Mucosa of stomach (tissue), 1 donor: ENCODE results near the gene SERPINA1.

Experiments
- H3K27me3 ChIP-seq: one replicate; pipeline ENCODE4 v1.7.0; 2013; ENCODE audit warnings: mild to moderate bottlenecking, low read length; ENCODE audit not compliant: control insufficient read depth, insufficient read depth
- H3K36me3 ChIP-seq: one replicate; pipeline ENCODE4 v1.7.0; 2013; ENCODE audit warnings: low read length; ENCODE audit not compliant: control insufficient read depth, insufficient read depth
- H3K4me1 ChIP-seq: one replicate; pipeline ENCODE4 v1.7.0; 2013; ENCODE audit warnings: mild to moderate bottlenecking, low read length; ENCODE audit not compliant: control insufficient read depth, insufficient read depth
- H3K4me3 ChIP-seq: one replicate; pipeline ENCODE4 v1.7.0; 2013; ENCODE audit warnings: low read length
- H3K9ac ChIP-seq: one replicate; pipeline ENCODE4 v1.7.0; 2013; ENCODE audit warnings: mild to moderate bottlenecking, low read length, moderate library complexity
- H3K9me3 ChIP-seq: one replicate; pipeline ENCODE4 v1.7.0; 2013; ENCODE audit warnings: mild to moderate bottlenecking, low read length, moderate library complexity; ENCODE audit not compliant: control insufficient read depth
- donor health status: Pancreatic carcinoma.

Gene SERPINA1

DNA sequence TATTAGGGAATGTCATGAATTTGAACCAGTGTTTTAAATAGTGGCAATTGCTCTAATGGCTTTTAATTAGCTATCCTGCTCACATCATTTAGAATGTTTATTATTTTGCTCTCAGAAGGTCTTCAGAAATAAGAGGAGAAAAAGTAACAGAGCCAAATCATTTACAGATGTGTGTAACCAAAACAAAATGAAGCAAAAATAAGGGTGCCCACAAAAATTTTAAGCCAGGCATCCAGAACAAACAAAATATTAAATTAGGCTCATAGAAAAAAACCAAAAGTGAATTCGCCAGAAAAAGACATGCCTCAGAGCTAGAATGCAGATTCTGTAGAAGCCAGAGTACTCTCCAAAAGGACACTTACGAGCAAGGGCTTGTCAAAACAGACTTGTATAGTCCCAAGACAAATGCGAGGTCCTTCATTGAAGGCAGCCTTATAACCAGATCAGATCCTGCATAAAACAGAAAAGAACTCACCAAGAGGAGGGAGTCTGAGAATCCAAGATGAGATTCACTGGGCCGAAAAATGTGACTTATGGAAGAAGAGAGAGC lies 20.2 kb upstream of the SERPINA1 start:
- no peaks in the 10 kb centered on the region for H3K9me3 ChIP-seq
- H3K4me3 ChIP-seq = no peak overlapping the region
- H3K4me1 ChIP-seq = no peaks in the 10 kb centered on the region
- H3K36me3 ChIP-seq = no peaks in the 10 kb centered on the region
- no peak overlapping the region for H3K9ac ChIP-seq
- H3K27me3 ChIP-seq = no peaks in the 10 kb centered on the region

GRCh38 chr14:94407906-94408305 lies 19.5 kb upstream of the SERPINA1 start:
- H3K27me3 ChIP-seq = no peaks in the 10 kb centered on the region
- no peaks in the 10 kb centered on the region for H3K9me3 ChIP-seq
- H3K4me3 ChIP-seq = no peak overlapping the region
- no peaks in the 10 kb centered on the region for H3K4me1 ChIP-seq
- no peaks in the 10 kb centered on the region for H3K36me3 ChIP-seq
- H3K9ac ChIP-seq = no peak overlapping the region

DNA sequence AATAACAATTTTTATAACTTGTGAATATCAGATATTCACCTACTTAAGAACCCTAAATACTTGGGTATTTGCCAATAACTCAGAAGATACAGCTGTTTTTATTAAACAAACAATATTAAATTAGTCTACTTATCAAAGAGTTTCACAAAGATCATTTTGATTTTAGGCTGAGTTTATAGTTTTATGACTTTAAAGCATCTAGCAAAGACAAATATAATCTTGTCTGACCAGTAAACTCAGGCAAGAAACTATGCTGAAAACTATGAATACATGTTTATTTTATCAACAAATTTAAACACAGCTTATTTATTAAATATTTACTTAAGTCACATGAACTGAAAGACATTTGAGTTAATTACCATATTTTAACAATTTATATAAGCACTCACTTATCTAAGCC lies 18.5 kb upstream of the SERPINA1 start:
- Histone ChIP-seq H3K27me3 (no peaks in the 10 kb centered on the region), H3K9me3 (no peaks in the 10 kb centered on the region), H3K4me1 (no peaks in the 10 kb centered on the region), H3K36me3 (no peaks in the 10 kb centered on the region), H3K9ac (no peak overlapping the region), H3K4me3 (no peak overlapping the region)

GRCh38 chr14:94405486-94405885 lies 17.1 kb upstream of the SERPINA1 start:
- Histone ChIP-seq H3K9ac (no peak overlapping the region), H3K27me3 (no peaks in the 10 kb centered on the region), H3K36me3 (no peaks in the 10 kb centered on the region), H3K4me1 (no peaks in the 10 kb centered on the region), H3K9me3 (no peaks in the 10 kb centered on the region), H3K4me3 (no peak overlapping the region)

- no peak overlapping the region for H3K9ac ChIP-seq
- H3K9me3 ChIP-seq = no peaks in the 10 kb centered on the region
- no peak overlapping the region for H3K4me3 ChIP-seq
- H3K27me3 ChIP-seq = no peaks in the 10 kb centered on the region
- H3K36me3 ChIP-seq = no peaks in the 10 kb centered on the region
- no peaks in the 10 kb centered on the region for H3K4me1 ChIP-seq
Measured at GRCh38 chr14:94404561-94404960, 16.2 kb upstream of the SERPINA1 start.

GRCh38 chr14:94403312-94403932 lies 15.0 kb upstream of the SERPINA1 start:
- Histone ChIP-seq H3K9me3 (no peaks in the 10 kb centered on the region), H3K36me3 (no peaks in the 10 kb centered on the region), H3K9ac (no peak overlapping the region), H3K4me1 (no peaks in the 10 kb centered on the region), H3K4me3 (no peak overlapping the region), H3K27me3 (no peaks in the 10 kb centered on the region)

DNA sequence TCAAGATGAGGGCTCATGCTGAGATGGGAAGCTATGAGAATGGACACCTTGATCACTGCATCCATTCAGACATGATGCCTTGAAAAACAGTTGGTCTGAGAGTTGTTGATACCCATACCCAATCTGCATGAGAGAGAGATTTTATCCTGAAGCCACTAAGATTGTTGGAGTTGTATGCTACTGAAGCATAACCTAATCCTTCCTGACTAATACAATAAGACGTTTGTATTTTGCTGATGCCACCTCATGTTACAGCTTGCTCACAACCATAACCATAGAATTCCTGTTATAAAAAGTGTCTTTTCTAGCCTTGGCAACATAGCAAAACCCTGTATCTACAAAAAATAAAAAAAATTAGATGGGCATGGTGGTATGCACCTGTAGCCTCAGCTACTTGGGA lies 12.7 kb upstream of the SERPINA1 start:
- Histone ChIP-seq H3K9me3 (no peaks in the 10 kb centered on the region), H3K27me3 (no peaks in the 10 kb centered on the region), H3K4me1 (peaks cover 4% of the 10 kb centered on the region), H3K36me3 (no peaks in the 10 kb centered on the region), H3K4me3 (no peak overlapping the region), H3K9ac (no peak overlapping the region)

DNA sequence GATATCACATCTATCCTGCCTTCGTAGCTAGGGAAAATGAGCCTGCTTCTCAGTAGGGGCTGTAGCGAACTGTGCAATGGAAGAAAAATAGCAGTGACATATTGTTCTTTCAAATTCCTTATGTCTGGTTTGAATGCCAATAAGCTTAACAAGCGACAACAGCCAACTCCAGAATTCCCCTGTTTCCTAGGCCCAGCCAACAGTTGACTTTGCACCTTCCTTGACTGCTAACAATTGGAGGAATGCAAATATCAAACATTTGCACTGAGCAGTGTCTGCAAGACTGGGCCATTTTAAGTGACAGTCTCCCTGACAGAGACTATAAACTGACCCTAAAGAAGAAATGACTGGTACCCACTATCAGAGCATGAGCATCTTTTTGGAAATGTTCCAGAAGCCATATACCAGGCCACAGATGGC lies 12.0 kb upstream of the SERPINA1 start:
- Histone ChIP-seq H3K36me3 (no peaks in the 10 kb centered on the region), H3K4me1 (peaks cover 5% of the 10 kb centered on the region), H3K4me3 (no peak overlapping the region), H3K9ac (no peak overlapping the region), H3K27me3 (no peaks in the 10 kb centered on the region), H3K9me3 (no peaks in the 10 kb centered on the region)

GRCh38 chr14:94398536-94398935 lies 10.1 kb upstream of the SERPINA1 start:
- Histone ChIP-seq H3K36me3 (no peaks in the 10 kb centered on the region), H3K27me3 (no peaks in the 10 kb centered on the region), H3K9ac (no peak overlapping the region), H3K9me3 (no peaks in the 10 kb centered on the region), H3K4me3 (no peak overlapping the region), H3K4me1 (peaks cover 5% of the 10 kb centered on the region)

- no peak overlapping the region for H3K9ac ChIP-seq
- no peaks in the 10 kb centered on the region for H3K9me3 ChIP-seq
- H3K4me1 ChIP-seq = peaks cover 5% of the 10 kb centered on the region
- no peaks in the 10 kb centered on the region for H3K36me3 ChIP-seq
- no peak overlapping the region for H3K4me3 ChIP-seq
- H3K27me3 ChIP-seq = no peaks in the 10 kb centered on the region
Measured at GRCh38 chr14:94398182-94398479, 9.7 kb upstream of the SERPINA1 start.

- H3K36me3 ChIP-seq = no peaks in the 10 kb centered on the region
- H3K4me1 ChIP-seq = peaks cover 5% of the 10 kb centered on the region
- H3K4me3 ChIP-seq = no peak overlapping the region
- no peaks in the 10 kb centered on the region for H3K27me3 ChIP-seq
- no peaks in the 10 kb centered on the region for H3K9me3 ChIP-seq
- H3K9ac ChIP-seq = no peak overlapping the region
Measured at GRCh38 chr14:94397289-94398181, 9.1 kb upstream of the SERPINA1 start.

DNA sequence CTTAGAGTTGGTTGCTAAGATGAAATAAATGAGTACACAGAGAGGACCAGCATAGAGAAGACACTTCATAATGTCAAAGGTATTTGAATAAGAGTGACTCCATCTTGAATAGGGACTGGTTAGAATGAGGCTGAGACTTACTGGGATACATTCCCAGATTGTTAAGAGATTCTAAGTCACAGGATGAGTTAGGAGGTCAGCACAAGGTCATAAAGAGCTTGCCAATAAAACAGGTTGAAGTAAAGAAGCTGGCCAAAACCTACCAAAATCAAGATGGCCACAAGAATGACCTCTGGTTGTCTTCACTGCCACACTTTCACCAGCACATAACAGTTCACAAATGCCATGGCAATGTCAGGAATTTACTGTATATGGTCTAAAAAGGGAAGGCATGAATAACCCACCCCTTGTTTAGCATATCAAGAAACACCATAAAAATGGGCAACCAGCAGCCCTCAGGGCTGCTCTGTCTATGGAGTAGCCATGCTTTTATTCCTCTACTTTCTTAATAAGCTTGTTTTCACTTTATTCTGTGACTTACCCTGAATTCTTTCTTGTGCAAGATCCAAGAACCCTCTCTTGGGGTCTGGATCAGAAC lies 8.3 kb upstream of the SERPINA1 start:
- Histone ChIP-seq H3K9me3 (no peaks in the 10 kb centered on the region), H3K36me3 (no peaks in the 10 kb centered on the region), H3K9ac (no peak overlapping the region), H3K27me3 (no peaks in the 10 kb centered on the region), H3K4me1 (peaks cover 5% of the 10 kb centered on the region), H3K4me3 (no peak overlapping the region)
